HG03575 (cell line): Measurements from ENCODE around the gene PLEKHG4B.

Experiments
- ATAC-seq: cut with Tn5 transposase; IDR thresholded peaks from one replicate; pipeline ENCODE4 v1.9.1; 2021; ENCODE audit not compliant: unreplicated experiment, insufficient number of reproducible peaks, low FRiP score; ENCODE audit errors: extremely low read depth

Gene PLEKHG4B

GRCh38 chr5:174876-175465 lies 83.0 kb downstream of the PLEKHG4B start:
- ATAC-seq = no peak

- ATAC-seq = no peak
Observed at GRCh38 chr5:176296-176823, 84.4 kb downstream of the PLEKHG4B start.

GRCh38 chr5:178110-178509 lies 86.1 kb downstream of the PLEKHG4B start:
- ATAC-seq = no peak

GRCh38 chr5:179401-179800 lies 87.4 kb downstream of the PLEKHG4B start:
- no peak for ATAC-seq

GRCh38 chr5:180286-180918 lies 88.4 kb downstream of the PLEKHG4B start:
- no peak for ATAC-seq

- no peak for ATAC-seq
Observed at GRCh38 chr5:181160-181559, 89.2 kb downstream of the PLEKHG4B start.

- ATAC-seq = no peak
Observed at GRCh38 chr5:181566-181965, 89.6 kb downstream of the PLEKHG4B start.

- ATAC-seq = no peak
Observed at GRCh38 chr5:182126-182525, 90.2 kb downstream of the PLEKHG4B start.

GRCh38 chr5:184471-184870 lies 92.5 kb downstream of the PLEKHG4B start:
- ATAC-seq = no peak

- no peak for ATAC-seq
Observed at GRCh38 chr5:185095-186070, 93.4 kb downstream of the PLEKHG4B start.

- no peak for ATAC-seq
Observed at GRCh38 chr5:186091-187041, 94.4 kb downstream of the PLEKHG4B start.

- no peak for ATAC-seq
Observed at GRCh38 chr5:187042-187431, 95.1 kb downstream of the PLEKHG4B start.

- no peak for ATAC-seq
Observed at GRCh38 chr5:187617-188451, 95.9 kb downstream of the PLEKHG4B start.

GRCh38 chr5:188488-189481 lies 96.8 kb downstream of the PLEKHG4B start:
- no peak for ATAC-seq

GRCh38 chr5:189486-189885 lies 97.5 kb downstream of the PLEKHG4B start:
- no peak for ATAC-seq

GRCh38 chr5:189976-190365 lies 98.0 kb downstream of the PLEKHG4B start:
- no peak for ATAC-seq
